ENCODE data around the gene ZPBP2.
"Not testable (repeated sequence)": the region's sequence is repeated elsewhere in the genome, so short reads cannot be mapped to it uniquely, and the experiment has no call there.

Gene ZPBP2, protein sequence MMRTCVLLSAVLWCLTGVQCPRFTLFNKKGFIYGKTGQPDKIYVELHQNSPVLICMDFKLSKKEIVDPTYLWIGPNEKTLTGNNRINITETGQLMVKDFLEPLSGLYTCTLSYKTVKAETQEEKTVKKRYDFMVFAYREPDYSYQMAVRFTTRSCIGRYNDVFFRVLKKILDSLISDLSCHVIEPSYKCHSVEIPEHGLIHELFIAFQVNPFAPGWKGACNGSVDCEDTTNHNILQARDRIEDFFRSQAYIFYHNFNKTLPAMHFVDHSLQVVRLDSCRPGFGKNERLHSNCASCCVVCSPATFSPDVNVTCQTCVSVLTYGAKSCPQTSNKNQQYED

DNA sequence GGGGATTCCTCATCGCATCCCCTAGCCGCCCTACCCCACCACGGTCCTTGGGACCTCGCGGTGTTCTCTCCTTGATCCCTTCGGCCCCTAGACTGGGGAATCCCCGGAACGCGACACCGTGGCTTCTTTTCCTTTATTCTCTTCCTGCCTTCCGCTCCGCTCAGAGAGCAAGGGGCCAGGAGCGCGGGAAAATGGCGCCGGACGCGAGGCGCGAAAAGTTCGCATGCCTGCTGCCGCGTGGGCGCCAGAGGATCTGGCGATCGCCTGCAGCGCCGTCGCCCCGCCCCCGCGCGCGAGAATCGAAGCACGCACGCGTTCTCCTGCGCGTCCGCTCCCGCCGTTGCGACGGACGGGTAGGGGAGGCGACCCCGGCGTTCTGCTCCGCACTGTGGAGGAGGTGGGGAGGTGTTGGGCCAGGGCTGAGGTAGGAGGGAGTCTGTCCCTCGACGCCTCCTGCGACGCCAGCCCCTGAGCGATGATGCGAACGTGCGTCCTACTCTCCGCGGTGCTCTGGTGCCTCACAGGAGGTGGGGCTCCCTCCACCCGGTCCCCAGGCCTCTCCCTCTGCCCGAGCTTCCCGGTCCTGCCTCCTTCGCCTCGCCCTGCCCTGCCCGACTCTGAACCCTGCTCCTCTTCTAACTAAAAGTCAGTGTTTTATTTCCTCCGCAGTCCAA is at the start of gene ZPBP2:
Gene ZPBP2 (plus strand): TSS at position 323 of the 674 bp plus-strand sequence. CDS start 153 bp downstream, at position 476.
- DNase-seq (ENCODE audit: low read depth), result peak; percentile 29

- DNase-seq (ENCODE audit: low read depth), result no peak
Measured at GRCh38 chr17:39818358-39819000, 49.5 kb upstream of the ZPBP2 start.

GRCh38 chr17:39820541-39820940 is 47.5 kb upstream of the ZPBP2 start:
- DNase-seq (ENCODE audit: low read depth), result no peak

DNA sequence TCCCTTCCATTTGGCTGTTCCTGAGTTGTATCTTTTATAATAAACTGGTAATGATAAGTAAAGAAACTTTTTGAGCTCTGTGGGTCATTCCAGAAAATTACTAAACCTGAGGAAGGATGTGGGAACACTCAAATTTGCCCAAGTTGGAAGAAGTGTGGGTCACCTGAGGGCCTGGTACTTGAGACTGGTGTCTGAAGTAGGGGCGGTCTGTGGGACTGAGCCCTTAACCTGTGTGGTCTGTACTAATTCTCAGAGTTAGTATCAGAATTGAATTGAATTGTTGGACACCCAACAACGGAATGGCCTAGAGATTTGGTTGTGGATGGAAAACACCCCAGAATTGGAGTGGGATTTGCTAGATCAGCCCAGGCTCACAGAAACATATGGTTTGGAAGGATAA is 47.0 kb upstream of the ZPBP2 start:
- DNase-seq (ENCODE audit: low read depth), result no peak

DNA sequence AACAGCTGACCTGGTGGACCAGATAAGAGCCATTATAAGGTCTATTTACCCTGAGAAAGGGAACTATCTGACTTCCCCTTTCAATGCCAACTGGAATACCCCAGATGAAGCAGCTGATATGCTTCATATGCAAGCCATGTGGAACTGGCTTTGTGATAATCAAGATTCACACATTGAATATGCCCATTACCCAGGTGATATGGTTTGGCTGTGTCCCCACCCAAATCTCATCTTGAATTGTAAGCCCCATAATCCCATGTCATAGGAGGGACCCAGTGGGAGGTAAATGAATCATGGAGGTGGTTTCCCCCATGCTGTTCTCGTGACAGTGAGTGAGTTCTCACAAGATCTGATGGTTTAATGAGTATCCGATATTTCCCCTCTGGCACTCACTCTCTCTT is 46.0 kb upstream of the ZPBP2 start:
- DNase-seq (ENCODE audit: low read depth), result peak; percentile 22

- no peak for DNase-seq (ENCODE audit: low read depth)
Measured at GRCh38 chr17:39823407-39824054, 44.5 kb upstream of the ZPBP2 start.

DNA sequence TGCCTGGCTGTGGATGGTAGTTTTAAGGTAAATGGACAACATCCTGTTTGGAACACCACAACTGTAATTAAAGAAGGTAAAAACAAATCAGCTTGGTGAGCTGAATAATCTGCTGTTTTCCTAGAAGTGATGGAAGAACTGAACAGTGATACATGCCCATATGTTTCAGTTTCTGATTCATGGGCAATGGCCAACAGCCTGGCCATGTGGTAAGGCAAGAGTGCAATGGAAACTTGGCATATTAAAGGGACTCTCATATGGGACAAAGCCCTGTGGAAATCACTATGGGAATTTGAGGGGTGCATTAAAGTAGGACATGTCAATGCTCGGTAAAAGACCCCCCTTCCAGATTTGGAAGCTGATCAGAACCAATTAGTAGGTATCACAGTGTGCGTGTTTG is 41.7 kb upstream of the ZPBP2 start:
- no peak for DNase-seq (ENCODE audit: low read depth)

- DNase-seq (ENCODE audit: low read depth), result no peak
Measured at GRCh38 chr17:39828443-39828842, 39.6 kb upstream of the ZPBP2 start.

DNA sequence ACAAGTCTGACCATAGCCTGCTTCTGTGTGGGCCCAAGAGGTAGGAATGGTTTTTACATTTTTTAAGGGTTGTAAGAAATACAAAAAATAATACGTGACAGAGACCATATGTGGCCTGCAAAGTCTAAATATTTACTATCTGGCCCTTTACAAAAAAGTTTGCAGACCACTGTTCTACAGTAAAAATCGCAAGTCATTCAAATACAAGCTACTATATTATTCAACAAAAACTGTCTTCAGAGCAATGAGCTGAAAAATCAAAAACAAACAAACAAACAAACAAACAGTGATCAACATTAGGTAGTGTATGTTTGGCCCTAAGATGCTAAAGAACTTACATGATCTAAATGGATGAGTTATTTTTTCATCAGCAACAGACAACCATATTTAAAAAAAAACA is 36.4 kb upstream of the ZPBP2 start:
- no peak for DNase-seq (ENCODE audit: low read depth)

DNA sequence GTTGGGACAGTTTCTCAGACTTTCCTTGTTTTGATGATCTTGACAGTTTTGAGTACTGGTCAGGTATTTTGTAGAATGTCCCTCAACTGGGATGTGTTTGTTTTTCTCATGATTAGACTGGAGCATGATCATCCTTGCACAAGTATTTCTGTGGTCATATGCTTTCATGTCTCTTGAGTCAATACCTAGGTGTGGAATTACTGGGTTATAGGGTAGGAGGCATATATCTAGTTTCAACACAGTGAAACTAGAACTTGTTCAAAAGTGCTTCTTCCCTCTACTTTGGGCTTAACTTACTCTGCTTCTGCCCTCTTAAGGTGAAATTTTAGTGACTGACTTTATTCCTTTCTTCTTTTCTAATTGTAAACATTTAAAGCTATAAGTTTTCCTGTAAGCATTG is 34.0 kb upstream of the ZPBP2 start:
- no peak for DNase-seq (ENCODE audit: low read depth)

GRCh38 chr17:39835038-39835786 is 32.8 kb upstream of the ZPBP2 start:
- no peak for DNase-seq (ENCODE audit: low read depth)

DNA sequence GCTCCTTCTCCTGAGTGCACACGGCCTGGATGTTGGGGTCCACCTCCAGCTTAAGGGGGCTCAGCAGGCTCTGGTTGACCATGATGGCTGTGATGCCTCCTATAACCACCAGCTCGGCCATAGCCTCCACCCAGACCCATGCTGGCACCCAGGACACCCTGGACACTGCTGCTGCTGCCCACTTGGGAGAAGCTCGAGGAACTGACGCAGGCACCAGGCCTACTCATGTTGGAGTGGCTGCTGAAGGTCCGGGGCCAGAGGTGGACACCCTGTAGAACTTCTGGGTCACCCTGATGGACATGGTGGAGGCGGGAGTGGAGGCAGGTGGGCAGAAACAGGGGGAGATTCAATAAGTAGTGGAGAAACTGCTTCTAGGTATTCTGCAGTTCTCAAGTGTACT is 31.9 kb upstream of the ZPBP2 start:
- no peak for DNase-seq (ENCODE audit: low read depth)

DNA sequence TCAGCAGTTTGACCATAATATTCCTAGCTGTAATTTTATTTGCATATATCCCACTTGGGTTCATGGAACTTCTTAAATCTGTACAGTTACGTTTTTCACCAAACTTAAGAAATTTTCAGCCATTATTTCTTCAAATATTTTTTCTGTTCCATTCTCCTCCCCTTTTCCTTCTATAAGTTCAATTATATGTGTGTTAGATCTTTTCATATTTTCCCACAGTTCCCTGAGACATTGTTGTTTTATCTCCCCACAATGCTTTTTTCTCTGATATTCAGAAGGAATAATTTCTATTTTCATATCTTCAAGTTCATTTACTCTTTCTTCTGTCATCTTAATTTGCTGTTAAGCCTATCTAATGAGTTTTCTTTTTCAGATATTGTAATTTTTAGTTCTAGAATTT is 29.9 kb upstream of the ZPBP2 start:
- no peak for DNase-seq (ENCODE audit: low read depth)

- no peak for DNase-seq (ENCODE audit: low read depth)
Measured at GRCh38 chr17:39838784-39839183, 29.2 kb upstream of the ZPBP2 start.

- no peak for DNase-seq (ENCODE audit: low read depth)
Measured at GRCh38 chr17:39841134-39841683, 26.8 kb upstream of the ZPBP2 start.

- DNase-seq (ENCODE audit: low read depth), result no peak
Measured at GRCh38 chr17:39845052-39845846, 22.8 kb upstream of the ZPBP2 start.

DNA sequence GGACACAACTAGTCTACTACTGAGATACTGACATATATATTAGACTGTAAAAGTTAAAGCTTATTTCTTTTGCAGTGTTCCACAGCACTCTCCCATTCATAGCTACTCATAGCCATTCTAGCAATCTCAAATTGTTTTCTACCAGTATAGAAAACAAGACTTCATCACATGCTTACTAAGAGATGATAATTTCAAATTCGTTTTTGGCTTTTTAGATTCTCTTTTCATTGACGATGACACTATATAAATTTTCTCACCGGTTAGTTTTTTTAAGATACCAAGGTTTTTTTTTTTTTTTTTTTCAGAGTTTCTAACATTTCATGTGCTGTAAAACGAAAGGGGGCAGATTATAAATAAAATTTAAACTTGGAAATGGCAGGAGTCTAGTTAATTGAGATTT is 21.8 kb upstream of the ZPBP2 start:
- DNase-seq (ENCODE audit: low read depth), result no peak

- no peak for DNase-seq (ENCODE audit: low read depth)
Measured at GRCh38 chr17:39848600-39848999, 19.4 kb upstream of the ZPBP2 start.

- not testable (repeated sequence) for DNase-seq (ENCODE audit: low read depth)
Measured at GRCh38 chr17:39850186-39850585, 17.8 kb upstream of the ZPBP2 start.

DNA sequence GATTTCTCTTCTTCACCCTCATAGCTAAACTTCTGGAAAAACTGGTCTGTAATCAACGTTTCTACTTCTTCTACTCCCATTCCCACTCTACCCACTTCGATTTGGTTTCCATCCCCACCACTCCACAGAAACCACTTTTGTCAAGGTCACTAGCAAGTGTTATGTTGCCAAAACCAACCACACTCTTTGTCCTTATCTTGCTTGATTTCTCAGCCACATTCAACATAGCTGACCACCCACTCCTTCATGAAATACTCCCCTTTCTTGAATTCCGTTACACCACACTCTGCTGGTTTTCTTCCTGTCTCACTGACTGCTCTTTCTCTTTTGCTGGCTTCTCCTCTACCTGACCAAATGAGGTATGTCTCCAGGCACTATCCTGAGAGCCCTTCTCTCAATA is 15.8 kb upstream of the ZPBP2 start:
- no peak for DNase-seq (ENCODE audit: low read depth)

DNA sequence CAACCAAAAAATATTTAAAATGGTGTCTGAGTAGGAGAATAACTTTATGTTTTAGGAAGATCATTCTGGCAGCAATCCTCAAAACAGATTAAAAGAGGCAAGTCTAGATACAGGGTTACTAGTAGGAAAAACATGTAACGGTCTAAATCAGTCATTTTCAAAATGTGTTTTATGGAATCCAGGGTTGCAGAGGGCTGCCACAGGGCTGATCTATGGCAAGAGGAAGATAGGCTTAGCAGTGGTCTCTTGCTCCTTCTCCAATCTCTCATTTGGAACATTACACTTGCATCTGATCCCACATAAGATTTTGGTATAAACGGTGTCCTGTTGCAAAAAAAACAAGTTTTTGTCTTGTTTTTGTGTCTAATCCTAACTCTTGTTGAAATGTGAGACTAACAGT is 13.1 kb upstream of the ZPBP2 start:
- DNase-seq (ENCODE audit: low read depth), result no peak
